ENCODE data around the gene C3orf62. TPM values are rescaled to one million over a fixed set of nuclear protein-coding genes. Genes with fewer than 3 reads are reported as not detected.
"Not testable (repeated sequence)": the region's sequence is repeated elsewhere in the genome, so short reads cannot be mapped to it uniquely, and the experiment has no call there.

C3orf62 gene
- total RNA-seq, 1 experiment from 2014 or later, result 0.14 TPM

DNA sequence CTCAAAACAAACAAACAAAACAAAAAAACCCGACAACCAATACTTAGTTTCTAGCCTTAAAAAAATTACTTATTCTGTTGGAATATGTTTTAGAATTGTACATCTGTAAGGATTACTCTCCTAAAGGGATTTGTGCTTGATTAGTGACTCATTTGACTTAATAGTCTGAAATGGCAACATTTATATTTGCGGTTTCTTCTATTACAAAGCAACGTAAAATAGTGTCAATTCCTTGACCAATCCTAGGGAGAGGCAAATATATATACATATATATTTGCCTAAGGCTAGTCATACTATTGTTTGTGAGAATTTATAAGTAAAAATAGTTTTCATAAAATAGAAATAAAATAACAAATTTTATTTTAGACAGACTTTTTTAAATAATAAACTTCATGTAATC is 39.7 kb downstream of the C3orf62 start:
- in situ Hi-C loops (cut with HindIII; ENCODE audit: low pct_unique_long_range_greater_than_20kb, low sequenced_read_pairs), result no loop called here
- no peak for DNase-seq (ENCODE audit: low read depth)

DNA sequence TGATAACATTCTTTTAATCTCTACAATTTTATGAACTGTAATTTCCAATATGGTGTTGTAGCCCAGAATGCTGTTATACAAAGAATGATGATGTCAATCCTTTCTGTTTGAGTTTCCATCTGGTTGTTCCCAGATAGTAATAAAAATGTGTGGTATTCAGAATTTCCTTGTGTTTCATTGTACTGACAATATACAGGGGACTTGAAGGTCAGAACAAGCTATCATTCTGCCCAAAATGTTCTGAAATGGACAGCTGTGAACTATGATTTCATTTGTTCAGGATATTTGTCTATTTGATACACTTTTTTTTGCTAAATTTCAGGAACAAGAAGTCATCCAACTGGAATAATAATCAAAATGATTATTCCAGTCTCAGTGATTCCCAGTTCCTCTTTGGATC is 40.8 kb downstream of the C3orf62 start:
- in situ Hi-C loops (cut with HindIII; ENCODE audit: low pct_unique_long_range_greater_than_20kb, low sequenced_read_pairs), result no loop called here
- no peak for DNase-seq (ENCODE audit: low read depth)

DNA sequence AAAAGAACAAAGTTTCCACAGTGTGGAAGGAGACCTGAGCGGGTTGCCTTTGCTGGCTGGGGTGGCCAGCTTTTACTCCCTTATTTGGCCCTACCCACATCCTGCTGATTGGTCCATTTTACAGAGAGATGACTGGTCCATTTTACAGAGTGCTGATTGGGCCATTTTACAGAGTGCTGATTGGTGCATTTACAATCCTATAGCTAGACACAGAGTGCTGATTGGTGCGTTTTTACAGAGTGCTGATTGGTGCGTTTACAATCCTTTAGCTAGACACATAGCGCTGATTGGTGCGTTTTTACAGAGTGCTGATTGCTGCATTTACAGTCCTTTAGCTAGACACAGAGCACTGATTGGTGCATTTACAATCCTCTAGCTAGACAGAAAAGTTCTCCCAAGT is 48.2 kb downstream of the C3orf62 start:
- in situ Hi-C loops (cut with HindIII; ENCODE audit: low pct_unique_long_range_greater_than_20kb, low sequenced_read_pairs), result not testable (repeated sequence)

DNA sequence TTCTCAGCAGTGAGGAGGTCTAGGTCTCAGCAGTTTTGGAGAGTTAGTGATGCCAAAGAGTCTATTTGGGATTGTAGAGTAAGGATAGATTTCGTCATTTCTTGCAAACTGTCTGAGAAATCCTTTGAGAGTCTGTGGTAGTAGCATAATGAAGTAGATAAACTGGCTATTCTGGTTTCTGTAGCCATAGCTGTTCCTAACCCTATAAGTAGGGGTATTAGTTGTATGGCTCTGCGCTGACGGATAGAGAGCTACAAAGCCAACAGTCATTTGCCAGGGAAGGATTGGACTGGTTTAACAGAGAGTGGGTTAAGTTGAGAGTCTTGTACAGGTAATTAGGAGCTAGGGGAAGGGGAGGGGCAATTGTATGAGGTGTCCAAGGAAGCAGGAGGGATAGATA is 55.0 kb downstream of the C3orf62 start:
- no peak for DNase-seq (ENCODE audit: low read depth)
- in situ Hi-C loops (cut with HindIII; ENCODE audit: low pct_unique_long_range_greater_than_20kb, low sequenced_read_pairs), result no loop called here

More for the DNA sequence above, 48.2 kb downstream of the C3orf62 start:
- not testable (repeated sequence) for DNase-seq (ENCODE audit: low read depth)

DNA sequence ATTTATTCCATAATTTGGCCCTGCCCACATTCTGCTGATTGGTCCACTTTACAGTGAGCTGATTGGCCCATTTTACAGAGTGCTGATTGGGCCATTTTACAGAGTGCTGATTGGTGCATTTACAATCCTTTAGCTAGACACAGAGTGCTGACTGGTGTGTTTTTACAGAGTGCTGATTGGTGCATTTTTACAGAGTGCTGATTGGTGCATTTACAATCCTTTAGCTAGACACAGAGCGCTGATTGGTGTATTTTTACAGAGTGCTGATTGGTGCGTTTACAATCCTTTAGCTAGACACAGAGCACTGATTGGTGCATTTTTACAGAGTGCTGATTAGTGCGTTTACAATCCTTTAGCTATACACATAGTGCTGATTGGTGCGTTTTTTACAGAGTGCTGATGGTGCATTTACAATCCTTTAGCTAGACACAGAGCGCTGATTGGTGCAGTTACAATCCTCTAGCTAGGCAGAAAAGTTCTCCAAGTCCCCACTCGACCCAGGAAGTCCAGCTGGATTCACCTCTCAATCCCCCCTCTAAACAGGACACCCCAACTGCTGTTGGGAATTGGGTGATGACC is 56.0 kb downstream of the C3orf62 start:
- DNase-seq (ENCODE audit: low read depth); in situ Hi-C loops (cut with HindIII; ENCODE audit: low pct_unique_long_range_greater_than_20kb, low sequenced_read_pairs): not testable (repeated sequence)

DNA sequence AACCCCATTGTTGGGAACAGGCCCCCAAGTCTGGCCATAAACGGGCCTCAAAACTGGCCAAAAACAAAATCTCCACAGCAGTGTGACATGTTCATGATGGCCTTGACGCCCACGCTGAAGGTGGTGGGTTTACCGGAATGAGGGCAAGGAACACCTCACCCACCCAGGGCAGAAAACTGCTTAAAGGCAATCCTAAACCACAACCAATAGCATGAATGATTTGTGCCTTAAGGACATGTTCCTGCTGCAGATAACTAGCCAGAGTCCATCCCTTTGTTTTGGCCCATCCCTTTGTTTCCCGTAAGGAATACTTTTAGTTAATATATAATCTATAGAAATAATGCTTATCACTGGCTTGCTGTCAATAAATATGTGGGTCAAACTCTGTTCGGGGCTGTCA is 57.9 kb downstream of the C3orf62 start:
- DNase-seq (ENCODE audit: low read depth), result no peak
- in situ Hi-C loops (cut with HindIII; ENCODE audit: low pct_unique_long_range_greater_than_20kb, low sequenced_read_pairs), result no loop called here

Other genes starting within 250 kb of the C3orf62 start
- gene IMPDH2, start 247.8 kb downstream of the C3orf62 start, total RNA-seq (2014; rRNA removed; shearing (Covaris generic); ENCODE audit: low replicate concordance), result 222 and 291 TPM in 2 replicates
- 88.8 and 107 TPM in 2 replicates for gene QRICH1, start 183.2 kb downstream of the C3orf62 start, total RNA-seq (2014; rRNA removed; shearing (Covaris generic); ENCODE audit: low replicate concordance)
- 241 and 326 TPM in 2 replicates for gene QARS1, start 172.5 kb downstream of the C3orf62 start, total RNA-seq (2014; rRNA removed; shearing (Covaris generic); ENCODE audit: low replicate concordance)
- 37.0 and 42.1 TPM in 2 replicates for gene USP19, start 156.4 kb downstream of the C3orf62 start, total RNA-seq (2014; rRNA removed; shearing (Covaris generic); ENCODE audit: low replicate concordance)
- 98.6 and 112 TPM in 2 replicates for gene LAMB2, start 144.2 kb downstream of the C3orf62 start, total RNA-seq (2014; rRNA removed; shearing (Covaris generic); ENCODE audit: low replicate concordance)
- 22.9 and 31.2 TPM in 2 replicates for gene CCDC71, start 110.9 kb downstream of the C3orf62 start, total RNA-seq (2014; rRNA removed; shearing (Covaris generic); ENCODE audit: low replicate concordance)
- 14.8 and 26.2 TPM in 2 replicates for gene KLHDC8B, start 105.6 kb downstream of the C3orf62 start, total RNA-seq (2014; rRNA removed; shearing (Covaris generic); ENCODE audit: low replicate concordance)
- gene USP4, start 62.8 kb upstream of the C3orf62 start, total RNA-seq (2014; rRNA removed; shearing (Covaris generic); ENCODE audit: low replicate concordance), result 22.6 and 32.2 TPM in 2 replicates
- gene GPX1, start 81.1 kb upstream of the C3orf62 start, total RNA-seq (2014; rRNA removed; shearing (Covaris generic); ENCODE audit: low replicate concordance), result 420 and 481 TPM in 2 replicates
- 417 and 435 TPM in 2 replicates for gene RHOA, start 134.7 kb upstream of the C3orf62 start, total RNA-seq (2014; rRNA removed; shearing (Covaris generic); ENCODE audit: low replicate concordance)
- gene TCTA, start 135.2 kb upstream of the C3orf62 start, total RNA-seq (2014; rRNA removed; shearing (Covaris generic); ENCODE audit: low replicate concordance), result 23.8 and 28.5 TPM in 2 replicates
- gene AMT, start 145.2 kb upstream of the C3orf62 start, total RNA-seq (2014; rRNA removed; shearing (Covaris generic); ENCODE audit: low replicate concordance), result not detected in 2 replicates
- 6.0 and 6.9 TPM in 2 replicates for gene NICN1, start 152.1 kb upstream of the C3orf62 start, total RNA-seq (2014; rRNA removed; shearing (Covaris generic); ENCODE audit: low replicate concordance)
- gene DAG1, start 193.0 kb upstream of the C3orf62 start, total RNA-seq (2014; rRNA removed; shearing (Covaris generic); ENCODE audit: low replicate concordance), result 34.4 and 55.2 TPM in 2 replicates

Data from Caki2 (cell line).